CMK (cell line): ENCODE measurements around the gene NRTN.
A peak's percentile ranks its signal among the peaks of the same experiment; 100 is the strongest.
"Not testable (repeated sequence)": the region's sequence is repeated elsewhere in the genome, so short reads cannot be mapped to it uniquely, and the experiment has no call there.

ENCODE experiments used
- DNase-seq: peaks from one replicate; pipeline ENCODE4 v3.0.0-alpha.2; 2010; ENCODE audit warnings: low read depth

The NRTN gene

GRCh38 chr19:5838353-5839064, 33.6 kb downstream of the NRTN start:
- no peak for DNase-seq

- peak; percentile 36 for DNase-seq
These were observed 34.5 kb downstream of the NRTN start, which contains the start of gene FUT6 for GRCh38 chr19:5839065-5840017. TSS of gene FUT6 (minus strand) at chr19:5839702. CDS start at chr19:5832567, 7,135 bp downstream.

GRCh38 chr19:5841735-5842111, 36.9 kb downstream of the NRTN start:
- DNase-seq = not testable (repeated sequence)

- DNase-seq = no peak
These were observed 38.5 kb downstream of the NRTN start for GRCh38 chr19:5843295-5843927.

- no peak for DNase-seq
These were observed 39.9 kb downstream of the NRTN start for GRCh38 chr19:5844456-5845433.

- not testable (repeated sequence) for DNase-seq
These were observed 43.0 kb downstream of the NRTN start for GRCh38 chr19:5847846-5848245.

GRCh38 chr19:5848621-5849020, 43.8 kb downstream of the NRTN start:
- DNase-seq = not testable (repeated sequence)

- no peak for DNase-seq
These were observed 45.3 kb downstream of the NRTN start for GRCh38 chr19:5850189-5850588.

GRCh38 chr19:5850743-5851293, 46.0 kb downstream of the NRTN start:
- no peak for DNase-seq

- DNase-seq = no peak
These were observed 46.4 kb downstream of the NRTN start, which contains the start of gene FUT3 for GRCh38 chr19:5851302-5851701. TSS of gene FUT3 (minus strand) at chr19:5851449.

GRCh38 chr19:5854121-5854520, 49.3 kb downstream of the NRTN start:
- not testable (repeated sequence) for DNase-seq

- DNase-seq = not testable (repeated sequence)
These were observed 50.3 kb downstream of the NRTN start for GRCh38 chr19:5855151-5855550.

- DNase-seq = no peak
These were observed 52.6 kb downstream of the NRTN start for GRCh38 chr19:5857203-5858081.

GRCh38 chr19:5863030-5863665, 58.3 kb downstream of the NRTN start:
- no peak for DNase-seq

GRCh38 chr19:5864013-5864720, 59.3 kb downstream of the NRTN start:
- DNase-seq = no peak

- DNase-seq = no peak
These were observed 60.0 kb downstream of the NRTN start for GRCh38 chr19:5864725-5865486.

GRCh38 chr19:5865772-5866171, 60.9 kb downstream of the NRTN start:
- no peak for DNase-seq
